MM.1S (cell line): Measurements from ENCODE around the gene AMELX.

Source experiments
- CTCF ChIP-seq: fragments of 300-600 bp; sonication (generic); IDR thresholded peaks from 2 replicates; pipeline ENCODE4 v1.5.1; 2016; ENCODE audit warnings: antibody characterized with exemption, low read length, mixed read lengths
- EZH2 ChIP-seq: fragments of 300-600 bp; sonication (generic); optimal IDR thresholded peaks from 2 replicates; pipeline ENCODE3; 2017; ENCODE audit warnings: low read depth, mild to moderate bottlenecking, antibody characterized with exemption, low read length, mixed read lengths
- EZH2phosphoT487 ChIP-seq: fragments of 300-600 bp; sonication (generic); IDR thresholded peaks from 2 replicates; pipeline ENCODE4 v1.6.1; 2018; ENCODE audit warnings: antibody characterized with exemption, low read length

GRCh38 chrX:11257290-11257689, 35.9 kb upstream of the AMELX start:
- TF ChIP-seq EZH2 = no peak
- no peak for TF ChIP-seq CTCF
- TF ChIP-seq EZH2phosphoT487 = no peak
